HepG2 (cell line): ENCODE results near the gene F8.

Experiments
- CC2D1A ChIP-seq: sonication (generic); formaldehyde crosslinking; IDR thresholded peaks from 2 replicates; pipeline ENCODE4 v1.8.1; 2023; ENCODE audit warnings: mild to moderate bottlenecking, missing genetic modification reagents
- ETV6 ChIP-seq: sonication (generic); formaldehyde crosslinking; conservative IDR thresholded peaks from 2 replicates; pipeline ENCODE4 v1.4.0; 2020; ENCODE audit warnings: missing genetic modification reagents
- EZH2 ChIP-seq: conservative IDR thresholded peaks from 2 replicates; pipeline ENCODE4 v1.6.1; 2012; ENCODE audit warnings: mild to moderate bottlenecking, low read depth, low read length, moderate library complexity
- FOSL1 ChIP-seq: sonication (generic); formaldehyde crosslinking; IDR thresholded peaks from 2 replicates; pipeline ENCODE4 v1.9.0; 2021; ENCODE audit warnings: missing genetic modification reagents, borderline replicate concordance
- FOXM1 ChIP-seq: sonication (generic); formaldehyde crosslinking; IDR thresholded peaks from 2 replicates; pipeline ENCODE4 v1.5.0; 2020; ENCODE audit warnings: missing genetic modification reagents
- HMG20B ChIP-seq: conservative IDR thresholded peaks from 2 replicates; pipeline ENCODE4 v1.6.1; 2016; ENCODE audit warnings: missing genetic modification reagents, missing compliant biosample characterization
- HNRNPL ChIP-seq: fragments of 200-400 bp; formaldehyde crosslinking; IDR thresholded peaks from 2 replicates; pipeline ENCODE4 v1.6.1; 2017; ENCODE audit warnings: mild to moderate bottlenecking, low read depth, low read length
- KAT7 ChIP-seq: IDR thresholded peaks from 2 replicates; pipeline ENCODE4 v1.6.1; 2018; ENCODE audit warnings: borderline replicate concordance, missing compliant biosample characterization
- MAFF ChIP-seq: IDR thresholded peaks from 2 replicates; pipeline ENCODE4 v1.6.1; 2011; ENCODE audit warnings: low read depth, low read length, improper control_type of control experiment
- TF ChIP-seq, protein P1 (sequence below): sonication (generic); formaldehyde crosslinking; IDR thresholded peaks from 2 replicates; pipeline ENCODE4 v1.5.0; 2020; ENCODE audit warnings: missing genetic modification reagents
- TF ChIP-seq, protein P2 (sequence below): sonication (generic); formaldehyde crosslinking; IDR thresholded peaks from 2 replicates; pipeline ENCODE4 v1.5.0; 2020; ENCODE audit warnings: mild to moderate bottlenecking, missing genetic modification reagents, moderate library complexity

DNA sequence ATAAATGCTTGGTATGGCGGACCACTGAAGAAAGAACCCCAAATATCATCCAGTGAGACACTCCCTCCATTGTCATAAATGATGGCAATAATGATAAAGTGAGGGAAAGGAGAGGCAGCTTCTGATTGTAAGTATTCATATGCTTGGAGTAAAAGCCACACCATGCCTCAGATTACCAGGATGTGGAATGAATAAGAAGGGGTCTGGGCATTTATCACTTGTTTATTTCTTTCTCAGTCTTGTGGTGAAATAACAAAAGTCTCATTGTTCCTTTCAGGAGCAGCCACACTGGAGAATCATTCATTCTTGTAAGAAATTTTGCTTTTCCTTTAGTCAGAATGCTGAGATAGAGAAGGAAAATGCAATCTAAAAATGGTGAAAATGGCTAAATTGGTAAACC, 21.7 kb downstream of the F8 start:
- TF ChIP-seq HMG20B (CRISPR knock-in tag): no peak
- TF ChIP-seq FOXM1: no peak
- no peak for TF ChIP-seq CC2D1A (CRISPR knock-in tag)
- no peak for TF ChIP-seq KAT7 (CRISPR knock-in tag)
- no peak for TF ChIP-seq EZH2
- no peak for TF ChIP-seq HNRNPL
- TF ChIP-seq FOSL1 (CRISPR knock-in tag): no peak
- TF ChIP-seq MAFF: no peak
- TF ChIP-seq, protein P1, sequence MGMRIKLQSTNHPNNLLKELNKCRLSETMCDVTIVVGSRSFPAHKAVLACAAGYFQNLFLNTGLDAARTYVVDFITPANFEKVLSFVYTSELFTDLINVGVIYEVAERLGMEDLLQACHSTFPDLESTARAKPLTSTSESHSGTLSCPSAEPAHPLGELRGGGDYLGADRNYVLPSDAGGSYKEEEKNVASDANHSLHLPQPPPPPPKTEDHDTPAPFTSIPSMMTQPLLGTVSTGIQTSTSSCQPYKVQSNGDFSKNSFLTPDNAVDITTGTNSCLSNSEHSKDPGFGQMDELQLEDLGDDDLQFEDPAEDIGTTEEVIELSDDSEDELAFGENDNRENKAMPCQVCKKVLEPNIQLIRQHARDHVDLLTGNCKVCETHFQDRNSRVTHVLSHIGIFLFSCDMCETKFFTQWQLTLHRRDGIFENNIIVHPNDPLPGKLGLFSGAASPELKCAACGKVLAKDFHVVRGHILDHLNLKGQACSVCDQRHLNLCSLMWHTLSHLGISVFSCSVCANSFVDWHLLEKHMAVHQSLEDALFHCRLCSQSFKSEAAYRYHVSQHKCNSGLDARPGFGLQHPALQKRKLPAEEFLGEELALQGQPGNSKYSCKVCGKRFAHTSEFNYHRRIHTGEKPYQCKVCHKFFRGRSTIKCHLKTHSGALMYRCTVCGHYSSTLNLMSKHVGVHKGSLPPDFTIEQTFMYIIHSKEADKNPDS (CRISPR knock-in tag): no peak
- TF ChIP-seq ETV6 (CRISPR knock-in tag): no peak
- TF ChIP-seq, protein P2, sequence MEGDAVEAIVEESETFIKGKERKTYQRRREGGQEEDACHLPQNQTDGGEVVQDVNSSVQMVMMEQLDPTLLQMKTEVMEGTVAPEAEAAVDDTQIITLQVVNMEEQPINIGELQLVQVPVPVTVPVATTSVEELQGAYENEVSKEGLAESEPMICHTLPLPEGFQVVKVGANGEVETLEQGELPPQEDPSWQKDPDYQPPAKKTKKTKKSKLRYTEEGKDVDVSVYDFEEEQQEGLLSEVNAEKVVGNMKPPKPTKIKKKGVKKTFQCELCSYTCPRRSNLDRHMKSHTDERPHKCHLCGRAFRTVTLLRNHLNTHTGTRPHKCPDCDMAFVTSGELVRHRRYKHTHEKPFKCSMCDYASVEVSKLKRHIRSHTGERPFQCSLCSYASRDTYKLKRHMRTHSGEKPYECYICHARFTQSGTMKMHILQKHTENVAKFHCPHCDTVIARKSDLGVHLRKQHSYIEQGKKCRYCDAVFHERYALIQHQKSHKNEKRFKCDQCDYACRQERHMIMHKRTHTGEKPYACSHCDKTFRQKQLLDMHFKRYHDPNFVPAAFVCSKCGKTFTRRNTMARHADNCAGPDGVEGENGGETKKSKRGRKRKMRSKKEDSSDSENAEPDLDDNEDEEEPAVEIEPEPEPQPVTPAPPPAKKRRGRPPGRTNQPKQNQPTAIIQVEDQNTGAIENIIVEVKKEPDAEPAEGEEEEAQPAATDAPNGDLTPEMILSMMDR (CRISPR knock-in tag): no peak
